Keratinocyte (primary cell): ENCODE data around the gene ODAD4. TPM values are rescaled to one million over a fixed set of nuclear protein-coding genes. Genes with fewer than 3 reads are reported as not detected.

Experiments used
- DNase-seq: peaks from one replicate; pipeline ENCODE4 v3.0.0-alpha.2; 2011; ENCODE audit warnings: low read depth, missing footprints, low spot score
- FAIRE-seq: peaks from 2 replicates; lab custom pipeline; 2011; peaks lifted over from hg19 to GRCh38; lab: Jason Lieb, UNC
- H2AFZ ChIP-seq: 2 replicates; pipeline ENCODE4 v1.6.0; 2012; ENCODE audit warnings: low read length, control low read depth, inconsistent platforms; ENCODE audit not compliant: control insufficient read depth
- H3K27ac ChIP-seq: 2 replicates; pipeline ENCODE4 v1.5.1; 2011; ENCODE audit warnings: low read length; ENCODE audit not compliant: control insufficient read depth, insufficient read depth
- H3K27me3 ChIP-seq: 3 replicates; pipeline ENCODE4 v1.6.0; 2011; ENCODE audit warnings: low read length; ENCODE audit not compliant: control insufficient read depth, insufficient read depth; ENCODE audit errors: extremely low read depth
- H3K36me3 ChIP-seq, 2 experiments: 2 replicates in 1 of 2; 3 replicates in 1 of 2; pipeline ENCODE4 v1.5.1; 2011; ENCODE audit warnings: low read length in 2 of 2, mild to moderate bottlenecking in 1 of 2; ENCODE audit not compliant: control insufficient read depth in 2 of 2, insufficient read depth in 2 of 2; ENCODE audit errors: extremely low read depth in 1 of 2
- H3K4me1 ChIP-seq: 3 replicates; pipeline ENCODE4 v1.5.1; 2011; ENCODE audit warnings: low read length; ENCODE audit not compliant: control insufficient read depth, insufficient read depth; ENCODE audit errors: extremely low read depth
- H3K4me2 ChIP-seq: 3 replicates; pipeline ENCODE4 v1.6.0; 2011; ENCODE audit warnings: low read depth, low read length; ENCODE audit not compliant: control insufficient read depth, insufficient read depth; ENCODE audit errors: extremely low read depth
- H3K4me3 ChIP-seq, 3 experiments: fragments of 200-600 bp in 1 of 3; sonication (generic) in 1 of 3; 2 replicates in 2 of 3; 3 replicates in 1 of 3; pipeline ENCODE4 v1.5.1; 2011 to 2016; ENCODE audit warnings: low read length in 3 of 3, mild to moderate bottlenecking in 3 of 3, control low read depth in 2 of 3, inconsistent platforms in 1 of 3, low read depth in 1 of 3, mixed read lengths in 1 of 3, mixed run types in 1 of 3, moderate library complexity in 1 of 3; ENCODE audit not compliant: control insufficient read depth in 2 of 3, insufficient read depth in 2 of 3; ENCODE audit errors: extremely low read depth in 1 of 3
- H3K79me2 ChIP-seq: 2 replicates; pipeline ENCODE4 v1.6.0; 2012; ENCODE audit warnings: low read length; ENCODE audit not compliant: control insufficient read depth, insufficient read depth
- H3K9ac ChIP-seq: 3 replicates; pipeline ENCODE4 v1.6.0; 2011; ENCODE audit warnings: low read length; ENCODE audit not compliant: control insufficient read depth, insufficient read depth; ENCODE audit errors: extremely low read depth
- H3K9me1 ChIP-seq: 3 replicates; pipeline ENCODE4 v1.6.0; 2011; ENCODE audit warnings: low read length; ENCODE audit not compliant: control insufficient read depth, insufficient read depth; ENCODE audit errors: extremely low read depth
- H3K9me3 ChIP-seq: 2 replicates; pipeline ENCODE4 v1.5.1; 2012; ENCODE audit warnings: low read depth, low read length; ENCODE audit not compliant: control insufficient read depth
- H4K20me1 ChIP-seq: 3 replicates; pipeline ENCODE4 v1.6.0; 2011; ENCODE audit warnings: low read length; ENCODE audit not compliant: control insufficient read depth, insufficient read depth; ENCODE audit errors: extremely low read depth
- EZH2 ChIP-seq: IDR thresholded peaks from one replicate; pipeline ENCODE4 v1.6.1; 2012; ENCODE audit warnings: inconsistent platforms, mild to moderate bottlenecking, low read length, moderate library complexity
- dilution Hi-C: fragments of 300-500 bp; cut with MboI; formaldehyde crosslinking; loops from one replicate; pipeline ENCODE4 v1.7.0; 2020; ENCODE audit warnings: low sequenced_read_pairs; ENCODE audit not compliant: extremely low pct_ligation_motif_present
- polyA plus RNA-seq, 5 experiments: library from polyadenylated mRNA; depleted of rRNA in 3 of 5; stranded (reverse) in 3 of 5; stranded (forward) in 1 of 5; unstranded in 1 of 5; fragments of >200 nt; gene quantifications; 1 replicate in 1 of 5; 2 replicates in 3 of 5; 3 replicates in 1 of 5; pipeline versions ENCODE4 v1.2.1 to v1.2.3, GENCODE V29; 2011 to 2012; ENCODE audit warnings: missing spikeins in 2 of 5, low read depth in 1 of 5, low replicate concordance in 1 of 5
- TF ChIP-seq, protein P1 (sequence below), 3 experiments: IDR thresholded peaks in 1 of 3; conservative IDR thresholded peaks in 1 of 3; optimal IDR thresholded peaks in 1 of 3; 2 replicates in 2 of 3; 3 replicates in 1 of 3; pipeline versions ENCODE3 to v1.5.1; 2011; ENCODE audit warnings: low read length in 3 of 3, mild to moderate bottlenecking in 3 of 3, moderate library complexity in 2 of 3, control low read depth in 1 of 3, inconsistent platforms in 1 of 3; ENCODE audit not compliant: insufficient read depth in 2 of 3; ENCODE audit errors: extremely low read depth in 1 of 3

ODAD4 gene
- polyA plus RNA-seq, 1 donor (not counting 4 experiments of a cell fraction or from before 2014, with no cell fraction given): 0.20 TPM

DNA sequence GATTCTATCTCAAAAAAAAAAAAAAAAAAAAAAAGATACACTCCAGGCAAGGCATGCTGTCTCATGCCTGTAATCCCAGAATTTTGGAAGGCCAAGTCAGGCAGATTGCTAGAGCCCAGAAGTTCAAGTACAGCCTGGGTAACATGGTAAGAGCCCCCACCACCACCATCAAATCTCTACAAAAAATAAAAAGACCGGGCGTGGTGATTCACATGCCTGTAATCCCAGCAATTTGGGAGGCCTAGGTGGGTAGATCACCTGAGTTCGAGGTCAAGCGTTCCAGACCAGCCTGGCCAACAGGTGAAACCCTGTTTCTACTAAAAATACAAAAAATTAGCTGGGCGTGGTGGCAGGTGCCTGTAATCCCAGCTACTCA, 9.8 kb upstream of the ODAD4 start:
- H4K20me1 ChIP-seq: peaks cover 21% of the 10 kb centered on the region
- no peak overlapping the region for H3K27ac ChIP-seq
- dilution Hi-C loops: no loop called here
- peaks cover 29% of the 10 kb centered on the region for H3K4me1 ChIP-seq
- TF ChIP-seq EZH2: no peak
- TF ChIP-seq, protein P1, sequence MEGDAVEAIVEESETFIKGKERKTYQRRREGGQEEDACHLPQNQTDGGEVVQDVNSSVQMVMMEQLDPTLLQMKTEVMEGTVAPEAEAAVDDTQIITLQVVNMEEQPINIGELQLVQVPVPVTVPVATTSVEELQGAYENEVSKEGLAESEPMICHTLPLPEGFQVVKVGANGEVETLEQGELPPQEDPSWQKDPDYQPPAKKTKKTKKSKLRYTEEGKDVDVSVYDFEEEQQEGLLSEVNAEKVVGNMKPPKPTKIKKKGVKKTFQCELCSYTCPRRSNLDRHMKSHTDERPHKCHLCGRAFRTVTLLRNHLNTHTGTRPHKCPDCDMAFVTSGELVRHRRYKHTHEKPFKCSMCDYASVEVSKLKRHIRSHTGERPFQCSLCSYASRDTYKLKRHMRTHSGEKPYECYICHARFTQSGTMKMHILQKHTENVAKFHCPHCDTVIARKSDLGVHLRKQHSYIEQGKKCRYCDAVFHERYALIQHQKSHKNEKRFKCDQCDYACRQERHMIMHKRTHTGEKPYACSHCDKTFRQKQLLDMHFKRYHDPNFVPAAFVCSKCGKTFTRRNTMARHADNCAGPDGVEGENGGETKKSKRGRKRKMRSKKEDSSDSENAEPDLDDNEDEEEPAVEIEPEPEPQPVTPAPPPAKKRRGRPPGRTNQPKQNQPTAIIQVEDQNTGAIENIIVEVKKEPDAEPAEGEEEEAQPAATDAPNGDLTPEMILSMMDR (optimal IDR thresholded peaks at IDR 0.05 in 1 of 3, IDR thresholded peaks at IDR 0.05 in 1 of 3, conservative IDR thresholded peaks at IDR 0.05 in 1 of 3; ENCODE audit: extremely low read depth in 1 of 3, insufficient read depth in 2 of 3, low read length in 3 of 3): no peak
- no peaks in the 10 kb centered on the region for H3K27me3 ChIP-seq
- H2AFZ ChIP-seq: no peak overlapping the region
- no peak overlapping the region for H3K4me3 ChIP-seq
- H3K9me1 ChIP-seq: peaks cover 6% of the 10 kb centered on the region
- H3K4me2 ChIP-seq: peak overlapping the region; percentile 72
- H3K36me3 ChIP-seq: peaks cover 0 to 5% of the 10 kb centered on the region in 2 experiments
- FAIRE-seq (no peak), DNase-seq (no peak)
- H3K9ac ChIP-seq: no peak overlapping the region
- H3K9me3 ChIP-seq: no peaks in the 10 kb centered on the region
- H3K79me2 ChIP-seq: peaks cover 32% of the 10 kb centered on the region

DNA sequence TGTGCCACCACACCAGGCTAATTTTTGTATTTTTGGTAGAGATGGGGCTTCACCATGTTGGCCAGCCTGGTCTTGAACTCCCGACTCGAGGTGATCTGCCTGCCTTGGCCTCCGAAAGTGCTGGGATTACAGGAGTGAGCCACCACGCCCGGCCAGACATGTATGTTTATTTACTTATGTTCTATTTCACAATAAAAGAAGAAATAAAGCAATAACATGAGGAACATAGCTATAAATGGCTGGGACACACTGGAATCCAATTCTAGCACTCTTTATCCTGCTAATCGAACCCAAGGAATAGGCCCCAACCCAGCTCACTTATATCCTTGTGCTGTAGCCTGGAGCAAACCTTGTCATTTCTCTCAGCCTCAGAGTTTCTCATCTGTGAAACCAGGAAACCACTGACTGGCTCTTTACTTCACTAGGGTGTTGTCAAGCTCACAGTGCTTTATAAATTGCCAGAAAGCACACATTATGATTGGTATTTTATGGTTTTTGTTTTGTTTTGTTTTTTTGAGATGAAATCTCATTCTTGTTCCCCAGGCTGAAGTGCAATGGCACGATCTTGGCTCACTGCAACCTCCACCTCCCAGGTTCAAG, 4.3 kb upstream of the ODAD4 start:
- Histone ChIP-seq H2AFZ (no peak overlapping the region), H3K9me1 (no peaks in the 10 kb centered on the region), H3K4me3 (no peak overlapping the region), H3K9ac (no peak overlapping the region), H3K9me3 (no peaks in the 10 kb centered on the region), H3K27me3 (no peaks in the 10 kb centered on the region), H3K4me1 (peaks cover 9% of the 10 kb centered on the region), H3K4me2 (no peak overlapping the region), H3K27ac (no peak overlapping the region), H3K36me3 (no peaks in the 10 kb centered on the region), H3K79me2 (no peaks in the 10 kb centered on the region), H4K20me1 (no peaks in the 10 kb centered on the region)
- TF ChIP-seq EZH2: no peak
- TF ChIP-seq, protein P1 (optimal IDR thresholded peaks at IDR 0.05 in 1 of 3, IDR thresholded peaks at IDR 0.05 in 1 of 3, conservative IDR thresholded peaks at IDR 0.05 in 1 of 3; ENCODE audit: extremely low read depth in 1 of 3, insufficient read depth in 2 of 3, low read length in 3 of 3): no peak
- FAIRE-seq: no peak
- DNase-seq: no peak
- dilution Hi-C loops: no loop called here
